DOHH2 (cell line): ENCODE results near the gene MS4A6A.

Source experiments
- H3F3A ChIP-seq: fragments of 200-600 bp; sonication (generic), shearing (Covaris generic); 2 replicates; pipeline ENCODE4 v1.6.0; 2016; ENCODE audit warnings: antibody characterized with exemption, mild to moderate bottlenecking; ENCODE audit not compliant: control insufficient read depth, insufficient read depth
- H3K27ac ChIP-seq: fragments of 200-600 bp; sonication (generic); 2 replicates; pipeline ENCODE4 v1.5.1; 2014; ENCODE audit warnings: low read depth, mild to moderate bottlenecking, low read length, moderate library complexity
- H3K27me3 ChIP-seq: fragments of 200-600 bp; sonication (generic); 2 replicates; pipeline ENCODE4 v1.6.1; 2014; ENCODE audit warnings: mild to moderate bottlenecking, low read length, mixed read lengths; ENCODE audit not compliant: control insufficient read depth
- H3K36me3 ChIP-seq: fragments of 200-600 bp; sonication (generic); 2 replicates; pipeline ENCODE4 v1.6.1; 2014; ENCODE audit warnings: mild to moderate bottlenecking, low read length, moderate library complexity, mixed read lengths; ENCODE audit not compliant: control insufficient read depth
- H3K4me1 ChIP-seq: fragments of 200-600 bp; sonication (generic); 2 replicates; pipeline ENCODE4 v1.6.1; 2014; ENCODE audit warnings: mild to moderate bottlenecking, low read length, mixed read lengths; ENCODE audit not compliant: control insufficient read depth
- H3K4me2 ChIP-seq: fragments of 200-600 bp; sonication (generic); 2 replicates; pipeline ENCODE4 v1.6.0; 2014; ENCODE audit warnings: mild to moderate bottlenecking, low read length, moderate library complexity
- H3K4me3 ChIP-seq: fragments of 200-600 bp; sonication (generic); 2 replicates; pipeline ENCODE4 v1.5.1; 2014; ENCODE audit warnings: mild to moderate bottlenecking, low read length, mixed read lengths
- H3K79me2 ChIP-seq: fragments of 200-600 bp; sonication (generic); 2 replicates; pipeline ENCODE4 v1.6.1; 2014; ENCODE audit warnings: mild to moderate bottlenecking, low read length, mixed read lengths; ENCODE audit not compliant: control insufficient read depth
- H3K9me2 ChIP-seq: fragments of 200-600 bp; sonication (generic); replicated peaks from 2 replicates; pipeline ENCODE4 v1.6.1; 2014; ENCODE audit warnings: mild to moderate bottlenecking, low read length, mixed read lengths; ENCODE audit not compliant: control insufficient read depth
- H3K9me3 ChIP-seq: fragments of 200-600 bp; sonication (generic); 2 replicates; pipeline ENCODE4 v1.6.1; 2014; ENCODE audit warnings: antibody characterized with exemption, low read length, mixed read lengths; ENCODE audit not compliant: control insufficient read depth, insufficient read depth
- H4K20me1 ChIP-seq: fragments of 200-600 bp; sonication (generic); 2 replicates; pipeline ENCODE4 v1.6.0; 2014; ENCODE audit warnings: low read depth, mild to moderate bottlenecking, antibody characterized with exemption, low read length, moderate library complexity; ENCODE audit not compliant: control insufficient read depth, insufficient read depth
- CTCF ChIP-seq: fragments of 200-600 bp; sonication (generic); IDR thresholded peaks from one replicate; pipeline ENCODE4 v1.5.1; 2014; ENCODE audit warnings: antibody characterized with exemption, mild to moderate bottlenecking, low read depth, low read length; ENCODE audit not compliant: poor library complexity, severe bottlenecking
- EZH2phosphoT487 ChIP-seq: fragments of 200-600 bp; sonication (generic); IDR thresholded peaks from 2 replicates; pipeline ENCODE4 v1.6.1; 2017; ENCODE audit warnings: borderline replicate concordance, mild to moderate bottlenecking, antibody characterized with exemption, low read length, moderate library complexity, mixed read lengths

Gene MS4A6A

GRCh38 chr11:60172011-60172410 is 10.9 kb downstream of the MS4A6A start:
- Histone ChIP-seq H3K4me2 (no peak overlapping the region), H3F3A (no peaks in the 10 kb centered on the region)

GRCh38 chr11:60170566-60170965 is 12.3 kb downstream of the MS4A6A start:
- Histone ChIP-seq H3F3A (no peaks in the 10 kb centered on the region), H3K4me2 (no peak overlapping the region), H3K4me1 (no peaks in the 10 kb centered on the region), H3K9me3 (peaks cover 22% of the 10 kb centered on the region), H3K27ac (no peak overlapping the region), H4K20me1 (no peaks in the 10 kb centered on the region), H3K36me3 (no peaks in the 10 kb centered on the region), H3K9me2 (no peaks in the 10 kb centered on the region), H3K27me3 (no peaks in the 10 kb centered on the region), H3K4me3 (no peak overlapping the region), H3K79me2 (no peaks in the 10 kb centered on the region)
- TF ChIP-seq EZH2phosphoT487: no peak
- TF ChIP-seq CTCF: no peak

More at GRCh38 chr11:60172011-60172410, 10.9 kb downstream of the MS4A6A start:
- Histone ChIP-seq H3K9me2 (no peaks in the 10 kb centered on the region), H3K27me3 (no peaks in the 10 kb centered on the region), H3K4me3 (no peak overlapping the region), H4K20me1 (no peaks in the 10 kb centered on the region), H3K4me1 (no peaks in the 10 kb centered on the region), H3K27ac (no peak overlapping the region), H3K79me2 (no peaks in the 10 kb centered on the region), H3K9me3 (peaks cover 22% of the 10 kb centered on the region), H3K36me3 (no peaks in the 10 kb centered on the region)
- TF ChIP-seq EZH2phosphoT487 (no peak), CTCF (no peak)

- no peak overlapping the region for H3K27ac ChIP-seq
- TF ChIP-seq EZH2phosphoT487: no peak
- peak; percentile 44 for TF ChIP-seq CTCF
- H3K79me2 ChIP-seq: no peaks in the 10 kb centered on the region
- no peaks in the 10 kb centered on the region for H3F3A ChIP-seq
- H3K27me3 ChIP-seq: no peaks in the 10 kb centered on the region
- H3K9me2 ChIP-seq: no peaks in the 10 kb centered on the region
- H3K9me3 ChIP-seq: peaks cover 22% of the 10 kb centered on the region
- no peaks in the 10 kb centered on the region for H3K4me1 ChIP-seq
- H4K20me1 ChIP-seq: no peaks in the 10 kb centered on the region
- no peak overlapping the region for H3K4me3 ChIP-seq
- no peaks in the 10 kb centered on the region for H3K36me3 ChIP-seq
- no peak overlapping the region for H3K4me2 ChIP-seq
Observed at GRCh38 chr11:60169264-60169915, 13.5 kb downstream of the MS4A6A start.
